Measurements from ENCODE around the gene MATN1.
"Not testable (repeated sequence)": the region's sequence is repeated elsewhere in the genome, so short reads cannot be mapped to it uniquely, and the experiment has no call there.

The MATN1 gene

GRCh38 chr1:30723331-30723755 lies at the start of gene MATN1:
TSS of gene MATN1 (minus strand) at chr1:30723585. CDS start at chr1:30723551, 34 bp downstream.
- DNase-seq (ENCODE audit: low read depth): no peak

DNA sequence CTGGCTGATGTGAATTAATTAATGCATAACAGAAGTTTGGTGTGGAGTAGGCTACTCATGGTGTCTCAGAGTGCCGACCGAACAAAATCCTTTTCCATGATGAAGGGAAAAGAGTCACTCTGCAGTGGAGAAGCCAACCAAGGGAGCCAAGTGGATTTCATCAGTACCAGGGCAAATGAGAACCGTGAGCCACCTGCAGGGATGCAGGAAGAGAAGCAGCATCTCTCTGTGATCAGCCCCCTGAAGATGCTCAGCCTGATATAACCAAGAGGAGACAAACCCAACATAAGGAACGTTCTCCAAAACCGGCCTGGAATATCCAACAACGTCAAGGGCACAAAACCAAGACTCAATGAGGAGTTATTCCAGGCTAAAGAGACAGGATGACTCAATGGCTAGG lies 47.6 kb upstream of the MATN1 start:
- DNase-seq (ENCODE audit: low read depth): no peak

GRCh38 chr1:30770150-30770549 lies 46.8 kb upstream of the MATN1 start:
- DNase-seq (ENCODE audit: low read depth): no peak

DNA sequence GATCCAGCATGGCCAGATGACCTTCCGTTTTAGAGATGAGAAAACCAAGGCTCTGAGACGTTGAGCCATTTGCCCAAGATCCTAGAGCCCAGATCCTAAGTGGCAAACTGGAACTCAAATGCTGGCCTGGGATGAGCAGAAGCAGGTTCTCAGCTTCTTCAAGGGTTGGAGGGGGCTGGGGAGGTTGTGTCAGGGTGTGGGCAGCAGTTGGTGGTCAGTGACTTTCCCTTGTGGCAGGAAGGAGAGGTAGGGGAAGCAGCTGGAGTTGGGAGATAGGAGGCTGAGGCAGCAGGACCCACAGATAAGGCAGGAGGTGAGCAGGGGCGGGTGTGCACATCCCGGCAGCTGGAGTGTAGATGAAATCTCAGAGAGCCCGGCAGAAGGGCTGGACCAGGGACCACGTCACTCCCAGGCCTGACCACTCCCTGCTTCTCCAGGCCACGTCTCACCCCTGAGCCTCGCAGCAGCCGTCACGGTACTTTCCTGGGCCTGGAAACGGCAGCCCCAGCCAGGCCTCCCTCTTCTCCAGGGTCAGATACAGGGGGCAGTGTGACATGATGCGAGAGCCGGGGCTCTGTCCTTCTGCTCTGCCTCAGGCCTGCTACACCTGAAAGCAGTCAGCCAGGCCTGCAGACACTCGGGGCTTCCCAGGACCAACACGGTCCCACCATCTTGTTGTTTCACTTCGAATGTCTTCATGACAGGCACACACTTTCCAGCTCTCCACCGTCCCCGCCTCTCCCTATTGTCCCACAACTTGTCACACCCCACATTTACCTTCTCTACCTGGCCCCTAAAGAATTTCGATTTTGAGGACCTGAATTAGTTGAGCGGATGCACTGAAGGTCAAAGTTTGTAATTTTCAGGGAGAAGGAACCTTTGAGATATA lies 45.7 kb upstream of the MATN1 start:
- no peak for DNase-seq (ENCODE audit: low read depth)

GRCh38 chr1:30768159-30768829 lies 44.9 kb upstream of the MATN1 start:
- no peak for DNase-seq (ENCODE audit: low read depth)

- not testable (repeated sequence) for DNase-seq (ENCODE audit: low read depth)
Observed at GRCh38 chr1:30766948-30767347, 43.6 kb upstream of the MATN1 start.

- no peak for DNase-seq (ENCODE audit: low read depth)
Observed at GRCh38 chr1:30765556-30766434, 42.4 kb upstream of the MATN1 start.

DNA sequence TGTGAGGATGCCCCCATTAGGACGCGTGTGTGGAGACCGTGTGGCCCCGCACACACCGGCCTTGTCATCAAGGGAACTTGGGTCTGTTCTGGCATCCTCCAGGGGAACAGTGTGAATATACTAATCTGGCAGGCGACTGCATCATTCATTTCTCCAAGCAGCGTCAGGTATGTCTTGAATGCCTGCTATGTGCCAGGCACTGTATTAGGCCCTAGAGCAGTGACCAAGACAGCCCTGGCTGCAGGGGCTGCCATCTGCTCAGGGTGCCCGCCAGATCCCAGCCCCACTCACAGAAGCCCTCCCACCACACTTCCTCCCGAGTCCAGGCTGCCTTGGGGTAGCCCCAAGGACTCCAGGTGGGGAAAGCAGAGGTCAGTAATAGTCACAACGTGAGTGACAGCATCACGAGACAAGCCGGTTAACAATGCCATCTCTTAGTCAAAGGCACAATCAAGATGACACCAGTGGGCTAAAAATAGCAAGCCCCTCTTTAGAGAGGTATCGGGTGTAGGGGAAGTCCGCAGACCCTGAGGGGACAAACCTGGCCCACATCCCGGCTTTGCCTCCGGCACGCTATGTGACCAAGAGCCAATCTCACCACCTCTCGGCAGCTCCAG lies 41.7 kb upstream of the MATN1 start:
- no peak for DNase-seq (ENCODE audit: low read depth)

GRCh38 chr1:30764396-30764795 lies 41.0 kb upstream of the MATN1 start:
- DNase-seq (ENCODE audit: low read depth): no peak

GRCh38 chr1:30763651-30764248 lies 40.4 kb upstream of the MATN1 start:
- no peak for DNase-seq (ENCODE audit: low read depth)

DNA sequence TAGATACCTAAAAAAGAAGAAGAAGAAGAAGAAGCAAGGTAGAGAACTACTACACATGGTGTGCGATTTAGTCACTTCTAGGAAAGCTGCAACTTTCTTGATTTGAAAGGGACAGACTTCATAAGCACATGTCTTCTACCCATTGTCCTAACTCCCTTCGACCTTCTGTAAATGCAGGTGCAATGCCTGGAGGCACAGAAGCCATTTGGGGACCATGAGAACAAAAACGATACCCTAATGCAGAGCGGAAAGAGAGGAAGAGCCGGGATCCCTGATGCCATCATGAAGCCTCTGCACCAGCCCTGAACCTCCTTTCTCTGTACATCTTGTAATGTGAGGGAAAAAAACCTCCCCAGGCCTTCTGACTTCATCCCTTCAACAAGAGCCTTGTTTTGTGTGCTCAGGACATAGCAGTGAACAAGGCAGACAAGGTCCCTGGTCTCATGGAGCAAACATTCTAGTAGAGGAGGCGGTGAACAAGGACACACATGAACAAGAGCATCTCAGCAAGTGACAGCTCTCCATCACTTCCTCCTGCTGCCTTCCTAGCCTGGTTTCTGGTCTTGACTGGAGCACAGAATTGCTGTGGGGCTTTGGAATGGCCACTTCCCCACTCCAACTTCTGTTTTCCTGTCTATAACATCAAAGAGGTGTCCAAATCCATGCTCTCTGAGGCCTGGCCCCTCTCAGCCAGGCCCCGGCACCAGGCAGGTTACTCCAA lies 39.7 kb upstream of the MATN1 start:
- DNase-seq (ENCODE audit: low read depth): no peak

GRCh38 chr1:30762152-30762929 lies 39.0 kb upstream of the MATN1 start:
- DNase-seq (ENCODE audit: low read depth): no peak

DNA sequence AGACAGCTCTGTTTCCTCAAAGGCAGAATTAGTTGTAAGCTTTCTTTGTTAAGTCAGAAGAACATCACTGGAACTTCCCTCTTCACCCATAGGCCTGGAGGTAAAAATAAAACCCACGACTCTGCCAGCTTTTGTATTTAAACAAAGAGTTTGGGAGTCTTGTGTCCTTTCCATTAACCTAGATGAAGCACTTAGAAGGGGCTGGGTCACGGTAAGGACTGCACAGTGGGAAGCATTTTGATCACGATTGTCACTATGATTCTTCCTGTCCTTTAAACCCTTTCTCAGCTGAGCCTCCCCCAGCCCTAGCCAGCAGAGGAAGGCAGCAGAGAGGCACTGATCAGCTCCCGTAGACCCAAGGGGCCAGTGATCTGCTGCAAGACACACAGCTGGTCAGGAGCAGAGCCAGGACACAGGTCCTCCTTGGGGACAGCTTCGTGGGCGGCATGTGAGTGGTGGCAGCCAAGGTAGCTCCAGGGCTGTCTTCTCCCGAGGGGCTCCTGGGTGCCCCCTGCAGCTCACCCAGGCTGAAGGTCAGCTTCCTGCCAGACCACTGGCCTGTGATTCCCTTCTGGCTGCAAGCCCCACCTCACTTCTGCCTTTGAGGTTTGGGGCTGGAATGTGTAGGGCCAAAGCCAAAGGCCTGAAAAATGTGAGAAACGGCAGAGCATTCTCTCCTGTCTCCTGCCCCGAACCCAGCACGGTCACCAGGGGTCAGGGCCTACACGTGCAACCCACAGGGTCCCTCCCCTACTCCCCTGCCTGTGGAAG lies 38.2 kb upstream of the MATN1 start:
- DNase-seq (ENCODE audit: low read depth): no peak

DNA sequence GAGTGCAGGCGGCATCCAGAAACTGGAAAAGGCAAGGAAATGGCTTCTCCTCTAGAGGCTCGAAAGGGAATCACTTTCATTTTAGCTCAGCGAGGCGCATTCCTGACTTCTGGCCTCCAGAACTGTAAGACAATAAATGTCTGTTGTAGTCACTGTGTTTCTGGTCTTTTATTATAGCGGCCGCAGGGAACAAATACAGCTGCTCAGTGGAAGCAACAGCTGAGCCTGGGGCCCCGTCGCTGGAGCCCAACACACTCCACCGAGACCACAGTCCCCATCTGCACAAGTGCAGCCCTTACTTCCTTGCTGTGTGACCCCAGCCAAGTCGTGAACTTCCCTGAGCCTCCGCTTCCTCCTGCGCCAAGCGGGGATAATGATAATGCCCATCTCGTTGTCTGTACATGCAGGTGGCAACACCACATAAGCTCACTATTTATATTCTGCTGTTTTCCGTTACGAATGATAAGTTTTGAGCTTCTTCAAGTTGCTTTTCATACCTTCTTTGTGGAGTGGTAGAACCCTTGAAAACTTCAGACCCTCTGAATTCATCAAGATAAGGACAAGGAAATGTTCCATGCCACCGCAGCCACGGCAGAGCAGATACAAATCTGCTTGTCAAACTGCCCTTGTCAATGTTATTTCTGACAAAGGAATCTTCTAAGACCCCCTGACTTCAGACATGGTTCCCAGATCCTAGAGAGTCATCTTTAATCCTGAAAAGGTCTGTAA lies 37.4 kb upstream of the MATN1 start:
- DNase-seq (ENCODE audit: low read depth): no peak

DNA sequence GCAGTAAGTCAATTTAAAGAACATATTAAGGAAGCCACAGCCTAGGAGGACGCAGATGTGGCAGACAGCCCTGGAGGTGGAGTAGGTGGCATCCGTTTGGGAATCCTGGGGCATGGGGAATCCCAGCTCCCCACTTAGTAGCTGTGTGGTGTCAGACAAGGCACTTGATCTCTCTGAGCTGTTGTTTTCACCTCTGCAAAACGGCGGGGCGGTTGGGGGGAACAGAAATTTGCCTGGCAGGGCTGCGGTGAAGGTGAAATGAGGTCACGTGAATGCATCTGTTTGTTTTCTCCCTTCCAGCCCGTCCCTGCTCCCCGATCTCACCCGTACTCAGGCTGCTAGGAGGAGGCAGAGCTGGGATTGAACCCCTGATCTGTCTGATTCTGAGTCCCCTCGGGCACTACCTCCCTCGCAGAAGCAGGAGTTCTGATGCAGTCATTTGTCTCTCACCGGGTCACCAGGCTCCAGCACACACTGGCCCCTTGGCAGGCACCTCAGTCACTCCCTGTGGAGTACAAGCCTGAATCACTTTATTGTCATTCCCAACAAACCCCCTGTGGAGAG lies 36.4 kb upstream of the MATN1 start:
- DNase-seq (ENCODE audit: low read depth): no peak

DNA sequence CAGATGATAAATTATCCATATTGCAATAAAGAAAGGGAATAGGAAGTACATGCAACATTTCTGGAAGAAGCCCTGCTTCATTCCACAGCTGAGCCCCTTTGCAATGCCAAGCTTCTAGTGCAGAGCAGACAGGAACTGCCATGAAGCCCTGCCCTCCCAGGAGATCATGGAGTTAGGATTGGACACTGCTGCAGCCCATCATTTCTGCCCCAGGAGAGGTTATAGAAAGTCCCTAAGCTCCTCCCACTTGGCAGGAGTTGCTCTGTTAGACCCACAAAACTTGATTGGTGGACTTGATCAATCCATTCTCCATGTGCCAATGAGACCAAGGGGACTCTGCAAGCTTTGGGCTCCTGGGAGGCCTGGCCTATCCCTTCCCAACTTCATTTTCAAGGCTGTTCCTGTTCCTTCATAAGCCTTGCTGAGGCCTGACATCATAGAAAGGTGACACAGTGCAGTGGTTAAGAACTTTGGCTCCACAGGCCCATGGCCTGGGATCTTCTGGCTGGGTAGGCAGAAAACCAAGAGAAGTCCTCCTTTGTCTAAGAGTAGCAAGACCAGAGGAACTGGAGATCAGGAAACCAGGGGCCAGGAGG lies 35.5 kb upstream of the MATN1 start:
- DNase-seq (ENCODE audit: low read depth): no peak

GRCh38 chr1:30758121-30758688 lies 34.8 kb upstream of the MATN1 start:
- DNase-seq (ENCODE audit: low read depth): no peak
